Measurements from ENCODE around the gene TMEM17. TPM values are rescaled to one million over a fixed set of nuclear protein-coding genes. Genes with fewer than 3 reads are reported as not detected.

The TMEM17 gene
- total and polyA plus RNA-seq, 8 donors, result 1.8 to 5.0 (median 3.8) TPM

DNA sequence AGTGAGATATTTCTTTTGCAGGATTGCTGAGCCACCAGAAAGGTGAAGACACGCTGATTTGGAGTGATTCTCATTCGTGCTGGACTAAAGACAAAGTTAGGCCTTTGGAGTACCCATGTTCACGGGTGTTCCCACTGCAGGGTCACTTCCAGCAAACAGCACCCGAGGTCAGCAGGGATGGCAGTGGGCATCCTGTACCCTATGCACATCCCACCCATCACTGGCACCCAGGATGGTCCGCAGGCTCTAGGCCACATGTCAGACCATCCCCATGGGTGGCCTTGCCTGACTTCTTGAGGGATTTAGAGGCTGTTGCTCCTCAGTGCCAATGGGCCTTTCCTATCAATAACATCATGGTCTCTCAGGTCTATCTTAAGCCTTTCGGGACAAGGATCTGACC lies 39.3 kb upstream of the TMEM17 start:
- TF ChIP-seq, protein P1, sequence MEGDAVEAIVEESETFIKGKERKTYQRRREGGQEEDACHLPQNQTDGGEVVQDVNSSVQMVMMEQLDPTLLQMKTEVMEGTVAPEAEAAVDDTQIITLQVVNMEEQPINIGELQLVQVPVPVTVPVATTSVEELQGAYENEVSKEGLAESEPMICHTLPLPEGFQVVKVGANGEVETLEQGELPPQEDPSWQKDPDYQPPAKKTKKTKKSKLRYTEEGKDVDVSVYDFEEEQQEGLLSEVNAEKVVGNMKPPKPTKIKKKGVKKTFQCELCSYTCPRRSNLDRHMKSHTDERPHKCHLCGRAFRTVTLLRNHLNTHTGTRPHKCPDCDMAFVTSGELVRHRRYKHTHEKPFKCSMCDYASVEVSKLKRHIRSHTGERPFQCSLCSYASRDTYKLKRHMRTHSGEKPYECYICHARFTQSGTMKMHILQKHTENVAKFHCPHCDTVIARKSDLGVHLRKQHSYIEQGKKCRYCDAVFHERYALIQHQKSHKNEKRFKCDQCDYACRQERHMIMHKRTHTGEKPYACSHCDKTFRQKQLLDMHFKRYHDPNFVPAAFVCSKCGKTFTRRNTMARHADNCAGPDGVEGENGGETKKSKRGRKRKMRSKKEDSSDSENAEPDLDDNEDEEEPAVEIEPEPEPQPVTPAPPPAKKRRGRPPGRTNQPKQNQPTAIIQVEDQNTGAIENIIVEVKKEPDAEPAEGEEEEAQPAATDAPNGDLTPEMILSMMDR (IDR thresholded peaks at IDR 0.05), result no peak
- ATAC-seq, result no peak
- no peak overlapping the region for H3K27ac ChIP-seq
- no peaks in the 10 kb centered on the region for H3K36me3 ChIP-seq
- no peak for DNase-seq
- intact Hi-C loops (cut with DNase I), result no loop called here
- H3K27me3 ChIP-seq, result no peaks in the 10 kb centered on the region
- H3K9me3 ChIP-seq, result no peaks in the 10 kb centered on the region
- no peaks in the 10 kb centered on the region for H3K4me1 ChIP-seq
- no peak overlapping the region for H3K4me3 ChIP-seq

DNA sequence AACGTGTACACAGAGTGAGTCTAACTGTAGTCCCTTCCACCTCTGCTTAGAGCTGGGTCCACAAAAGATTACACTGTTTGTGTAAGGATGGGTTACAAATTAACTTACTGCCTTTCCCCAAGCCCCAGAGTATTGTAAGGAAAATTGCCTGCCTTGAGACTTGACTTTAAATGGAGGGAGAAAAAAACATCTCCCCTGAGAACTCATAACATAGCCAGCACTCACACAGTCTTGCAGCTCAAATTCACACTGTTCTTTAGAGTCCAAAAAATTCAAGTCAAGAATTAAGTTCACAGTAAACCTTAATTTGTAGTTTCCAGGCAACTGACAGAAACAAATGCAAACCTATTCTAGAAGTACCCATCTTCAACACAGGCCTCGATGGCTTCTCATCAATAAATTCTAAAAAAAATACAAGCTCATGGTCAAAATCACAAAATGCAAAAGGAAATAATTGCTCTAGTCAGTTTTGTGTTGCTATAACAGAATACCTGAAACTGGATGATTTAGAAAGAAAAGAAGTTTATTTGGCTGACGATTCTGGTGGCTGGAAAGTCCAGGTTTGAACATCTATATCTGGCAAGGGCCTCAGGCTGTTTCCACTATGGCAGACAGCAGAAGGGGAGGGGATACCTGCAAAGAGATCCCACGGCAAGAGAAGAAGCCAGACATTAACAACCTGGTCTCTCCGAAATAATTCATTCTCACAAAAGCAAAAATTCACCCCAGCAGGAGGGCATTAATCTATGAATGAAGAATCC lies 34.6 kb upstream of the TMEM17 start:
- intact Hi-C loops (cut with DNase I), result no loop called here
- Histone ChIP-seq H3K27ac (no peak overlapping the region), H3K9me3 (no peaks in the 10 kb centered on the region), H3K4me3 (no peak overlapping the region), H3K36me3 (no peaks in the 10 kb centered on the region), H3K4me1 (no peaks in the 10 kb centered on the region), H3K27me3 (no peaks in the 10 kb centered on the region)
- DNase-seq (no peak), ATAC-seq (peak; percentile 67)
- TF ChIP-seq, protein P1 (IDR thresholded peaks at IDR 0.05), result no peak

DNA sequence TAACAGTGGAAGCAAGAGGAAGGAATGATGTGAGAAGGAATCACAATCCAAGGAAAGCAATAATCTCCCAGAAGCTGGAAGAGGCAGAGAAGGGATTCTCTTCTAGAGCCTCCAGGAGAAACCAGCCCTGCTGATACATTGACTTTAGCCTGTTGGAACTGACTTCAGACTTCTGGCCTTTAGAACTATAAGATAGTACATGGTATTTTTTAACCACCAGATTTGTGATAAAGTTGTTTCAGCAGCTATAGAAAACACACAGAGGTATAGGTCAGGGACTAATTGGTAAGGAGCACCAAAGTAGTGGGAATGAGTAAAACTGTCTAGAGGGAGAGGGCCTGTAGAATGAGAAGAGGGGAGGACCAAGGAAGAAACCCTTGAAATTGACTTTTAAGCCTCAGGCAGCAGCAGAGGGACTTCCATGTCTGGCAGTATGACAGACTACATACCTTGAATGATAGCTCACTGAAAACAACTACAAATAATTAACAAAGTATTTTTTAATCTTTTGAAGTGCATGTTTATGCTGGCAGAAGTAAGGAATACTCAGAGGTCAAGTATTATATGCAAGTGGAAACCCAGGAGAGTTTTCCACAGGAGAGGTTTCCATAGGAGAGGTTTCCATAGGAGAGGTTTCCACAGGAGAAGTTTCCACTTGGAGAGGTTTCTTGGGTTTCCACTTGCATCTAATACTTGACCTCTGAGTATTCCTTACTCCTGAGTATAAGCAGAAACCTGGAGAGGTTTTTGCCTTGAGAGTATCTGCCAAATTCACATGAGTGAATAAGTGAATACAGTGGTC lies 33.8 kb upstream of the TMEM17 start:
- H3K4me3 ChIP-seq, result no peak overlapping the region
- TF ChIP-seq, protein P1 (IDR thresholded peaks at IDR 0.05), result no peak
- no peaks in the 10 kb centered on the region for H3K36me3 ChIP-seq
- H3K4me1 ChIP-seq, result no peaks in the 10 kb centered on the region
- H3K27me3 ChIP-seq, result no peaks in the 10 kb centered on the region
- ATAC-seq (no peak), DNase-seq (no peak)
- no peaks in the 10 kb centered on the region for H3K9me3 ChIP-seq
- intact Hi-C loops (cut with DNase I), result no loop called here
- H3K27ac ChIP-seq, result no peak overlapping the region

DNA sequence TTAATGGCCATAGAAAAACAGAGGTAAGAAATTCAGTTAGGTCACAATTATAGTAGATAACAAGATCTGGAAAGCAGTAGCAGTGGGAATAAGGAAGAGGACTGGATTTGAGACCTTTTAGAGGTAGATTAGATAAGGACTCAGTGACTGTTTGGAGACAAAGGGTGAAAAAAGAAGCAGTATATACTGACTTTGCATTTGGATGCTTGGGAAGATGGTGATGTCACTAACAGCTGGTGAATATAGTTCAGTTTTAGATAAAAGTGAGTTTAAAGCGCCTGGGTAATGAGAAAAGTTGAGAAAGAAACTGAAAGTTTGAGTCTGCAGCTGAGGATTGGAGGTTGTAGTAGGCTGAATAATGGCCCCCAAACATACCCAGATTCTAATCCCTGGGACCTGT lies 32.8 kb upstream of the TMEM17 start:
- Histone ChIP-seq H3K9me3 (peaks cover 0 to 4% of the 10 kb centered on the region in 2 donors), H3K4me3 (no peak overlapping the region), H3K27me3 (no peaks in the 10 kb centered on the region), H3K36me3 (no peaks in the 10 kb centered on the region), H3K27ac (no peak overlapping the region), H3K4me1 (no peaks in the 10 kb centered on the region)
- TF ChIP-seq, protein P1 (IDR thresholded peaks at IDR 0.05), result no peak
- intact Hi-C loops (cut with DNase I), result no loop called here
- DNase-seq, result no peak
- no peak for ATAC-seq

DNA sequence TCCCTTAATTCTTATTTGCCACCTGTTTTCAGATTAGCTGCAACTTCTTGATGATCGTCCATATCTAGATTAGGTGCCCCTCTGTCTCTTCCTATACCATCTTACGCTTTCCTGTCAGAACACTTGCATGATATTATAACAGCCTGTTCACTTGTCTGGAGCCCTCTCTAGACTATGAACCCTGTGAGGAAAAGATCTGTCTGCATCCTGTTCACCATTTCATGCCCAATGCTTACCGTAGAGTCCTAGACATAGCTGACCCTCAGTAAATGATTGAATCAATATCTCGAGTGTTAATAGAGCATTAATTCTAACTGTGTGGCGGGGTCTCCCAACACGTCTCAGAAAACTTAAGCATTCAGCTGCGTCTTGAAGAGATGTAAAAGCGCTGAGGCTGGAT lies 31.8 kb upstream of the TMEM17 start:
- intact Hi-C loops (cut with DNase I), result no loop called here
- H3K27ac ChIP-seq, result no peak overlapping the region
- peaks cover 0 to 9% of the 10 kb centered on the region in 2 donors for H3K9me3 ChIP-seq
- H3K4me3 ChIP-seq, result no peak overlapping the region
- ATAC-seq, result no peak
- TF ChIP-seq, protein P1 (IDR thresholded peaks at IDR 0.05), result no peak
- no peaks in the 10 kb centered on the region for H3K27me3 ChIP-seq
- H3K4me1 ChIP-seq, result no peaks in the 10 kb centered on the region
- H3K36me3 ChIP-seq, result no peaks in the 10 kb centered on the region
- DNase-seq, result no peak
